HG03558 (cell line): Measurements from ENCODE around the gene CAMTA1.

Source experiments
- ATAC-seq: cut with Tn5 transposase; IDR thresholded peaks from one replicate; pipeline ENCODE4 v1.9.1; 2021; ENCODE audit warnings: moderate number of reproducible peaks; ENCODE audit not compliant: unreplicated experiment; ENCODE audit errors: extremely low read depth

Gene CAMTA1

GRCh38 chr1:7383671-7384520 lies 598.6 kb downstream of the CAMTA1 start:
- no peak for ATAC-seq

GRCh38 chr1:7384679-7385078 lies 599.4 kb downstream of the CAMTA1 start:
- no peak for ATAC-seq

- ATAC-seq = no peak
These were observed 600.4 kb downstream of the CAMTA1 start for GRCh38 chr1:7385471-7386225.

GRCh38 chr1:7386226-7387052 lies 601.2 kb downstream of the CAMTA1 start:
- ATAC-seq = no peak

- ATAC-seq = no peak
These were observed 602.0 kb downstream of the CAMTA1 start for GRCh38 chr1:7387053-7387927.

- ATAC-seq = no peak
These were observed 602.9 kb downstream of the CAMTA1 start for GRCh38 chr1:7388141-7388487.

GRCh38 chr1:7388488-7389185 lies 603.4 kb downstream of the CAMTA1 start:
- ATAC-seq = no peak

GRCh38 chr1:7389201-7389905 lies 604.1 kb downstream of the CAMTA1 start:
- no peak for ATAC-seq

GRCh38 chr1:7389906-7390603 lies 604.8 kb downstream of the CAMTA1 start:
- ATAC-seq = no peak

- ATAC-seq = no peak
These were observed 605.3 kb downstream of the CAMTA1 start for GRCh38 chr1:7390604-7391000.

- ATAC-seq = no peak
These were observed 607.9 kb downstream of the CAMTA1 start for GRCh38 chr1:7393136-7393535.

- ATAC-seq = no peak
These were observed 610.0 kb downstream of the CAMTA1 start for GRCh38 chr1:7395251-7395650.

- ATAC-seq = no peak
These were observed 613.7 kb downstream of the CAMTA1 start for GRCh38 chr1:7398982-7399381.

- ATAC-seq = no peak
These were observed 614.4 kb downstream of the CAMTA1 start for GRCh38 chr1:7399514-7400125.

- ATAC-seq = no peak
These were observed 615.3 kb downstream of the CAMTA1 start for GRCh38 chr1:7400566-7400965.

- ATAC-seq = no peak
These were observed 616.7 kb downstream of the CAMTA1 start for GRCh38 chr1:7401814-7402547.

GRCh38 chr1:7402548-7402850 lies 617.2 kb downstream of the CAMTA1 start:
- ATAC-seq = no peak
